IMR-90 (cell line): ENCODE data around the gene HTRA2. TPM values are rescaled to one million over a fixed set of nuclear protein-coding genes. Genes with fewer than 3 reads are reported as not detected.

Source experiments
- ATAC-seq: fragments of 200-7000 bp; cut with Tn5 transposase; 2 replicates; pipeline ENCODE4 v1.9.1; 2020; ENCODE audit warnings: low read depth, mild to moderate bottlenecking, moderate library complexity
- BruUV-seq: library from RNA; stranded (reverse); fragments of 400-500 nt; replicated peaks from 2 replicates; lab custom pipeline; 2021; lab: Mats Ljungman, UMichigan
- CTCF ChIA-PET: fragments of 300-600 bp; formaldehyde crosslinking; extraction: SDS; loops from one replicate; lab custom pipeline; 2021; ENCODE audit warnings: antibody characterized with exemption; lab: Yijun Ruan, JAX
- POLR2A ChIA-PET: fragments of 300-600 bp; sonication (Branson Sonifier 250); formaldehyde crosslinking; loops from one replicate; lab custom pipeline; 2022; ENCODE audit warnings: antibody characterized with exemption; ENCODE audit not compliant: unreplicated experiment; lab: Charles Lee
- DNase-seq: peaks from one replicate; pipeline ENCODE4 v3.0.0; 2013
- H2AFZ ChIP-seq: replicated peaks from 2 replicates; pipeline ENCODE3; 2013; ENCODE audit warnings: low read length, mild to moderate bottlenecking; ENCODE audit not compliant: poor library complexity
- H2AK5ac ChIP-seq: 2 replicates; pipeline ENCODE4 v1.6.1; 2013; ENCODE audit warnings: low read depth, low read length, inconsistent platforms
- H2AK9ac ChIP-seq: replicated peaks from 2 replicates; pipeline ENCODE3; 2013; ENCODE audit warnings: mild to moderate bottlenecking, low read depth, low read length, moderate library complexity; ENCODE audit not compliant: poor library complexity
- H2BK120ac ChIP-seq: 2 replicates; pipeline ENCODE4 v1.6.1; 2013; ENCODE audit warnings: low read depth, low read length, inconsistent platforms
- H2BK15ac ChIP-seq: 3 replicates; pipeline ENCODE4 v1.6.1; 2013; ENCODE audit warnings: low read depth, low read length, inconsistent platforms
- H2BK20ac ChIP-seq: 2 replicates; pipeline ENCODE4 v1.6.1; 2013; ENCODE audit warnings: low read depth, mild to moderate bottlenecking, inconsistent platforms, low read length, moderate library complexity
- H2BK5ac ChIP-seq: 2 replicates; pipeline ENCODE4 v1.6.1; 2013; ENCODE audit warnings: mild to moderate bottlenecking, low read depth, low read length, inconsistent platforms; ENCODE audit not compliant: poor library complexity, severe bottlenecking
- H3K14ac ChIP-seq: replicated peaks from 2 replicates; pipeline ENCODE4 v1.6.1; 2013; ENCODE audit warnings: low read depth, low read length, inconsistent platforms
- H3K18ac ChIP-seq: 2 replicates; pipeline ENCODE4 v1.6.1; 2013; ENCODE audit warnings: low read depth, low read length, control low read depth
- H3K23ac ChIP-seq: 2 replicates; pipeline ENCODE4 v1.6.1; 2013; ENCODE audit warnings: low read depth, low read length, inconsistent platforms
- H3K27ac ChIP-seq: 2 replicates; pipeline ENCODE4 v1.5.1; 2013; ENCODE audit warnings: mild to moderate bottlenecking, control low read depth, low read length; ENCODE audit not compliant: insufficient read depth
- H3K27me3 ChIP-seq: 2 replicates; pipeline ENCODE4 v1.6.1; 2013; ENCODE audit warnings: low read length; ENCODE audit not compliant: control insufficient read depth, insufficient read depth
- H3K36me3 ChIP-seq: 2 replicates; pipeline ENCODE4 v1.6.1; 2013; ENCODE audit warnings: low read length, mixed read lengths; ENCODE audit not compliant: control insufficient read depth, insufficient read depth
- H3K4ac ChIP-seq: 2 replicates; pipeline ENCODE4 v1.6.1; 2013; ENCODE audit warnings: low read depth, low read length, inconsistent platforms
- H3K4me1 ChIP-seq: 2 replicates; pipeline ENCODE4 v1.6.1; 2013; ENCODE audit warnings: low read length, mixed read lengths; ENCODE audit not compliant: control insufficient read depth, insufficient read depth
- H3K4me2 ChIP-seq: 2 replicates; pipeline ENCODE4 v1.6.1; 2013; ENCODE audit warnings: low read depth, mild to moderate bottlenecking, control low read depth, low read length, moderate library complexity
- H3K4me3 ChIP-seq: 2 replicates; pipeline ENCODE4 v1.5.1; 2013; ENCODE audit warnings: low read depth, mild to moderate bottlenecking, control low read depth, low read length, moderate library complexity; ENCODE audit not compliant: insufficient read depth
- H3K56ac ChIP-seq: 2 replicates; pipeline ENCODE4 v1.6.1; 2013; ENCODE audit warnings: low read length, inconsistent platforms; ENCODE audit not compliant: insufficient read depth; ENCODE audit errors: extremely low read depth
- H3K79me1 ChIP-seq, 2 experiments: 2 replicates each; pipeline ENCODE4 v1.6.1; 2013; ENCODE audit warnings: low read length in 2 of 2, inconsistent platforms in 1 of 2, low read depth in 1 of 2
- H3K9ac ChIP-seq: 2 replicates; pipeline ENCODE4 v1.6.1; 2013; ENCODE audit warnings: low read depth, low read length, control low read depth
- H3K9me1 ChIP-seq: 2 replicates; pipeline ENCODE4 v1.6.1; 2013; ENCODE audit warnings: low read length, inconsistent platforms; ENCODE audit not compliant: insufficient read depth
- H3K9me3 ChIP-seq: 2 replicates; pipeline ENCODE4 v1.6.1; 2013; ENCODE audit warnings: low read length; ENCODE audit not compliant: control insufficient read depth, insufficient read depth
- H4K20me1 ChIP-seq: 2 replicates; pipeline ENCODE4 v1.6.1; 2013; ENCODE audit warnings: low read length, inconsistent platforms; ENCODE audit not compliant: insufficient read depth
- H4K5ac ChIP-seq: 2 replicates; pipeline ENCODE4 v1.6.1; 2013; ENCODE audit warnings: mild to moderate bottlenecking, low read depth, low read length, control low read depth
- H4K8ac ChIP-seq, 2 experiments: 2 replicates each; pipeline ENCODE4 v1.6.1; 2013; ENCODE audit warnings: low read depth in 2 of 2, low read length in 2 of 2, control low read depth in 1 of 2, inconsistent platforms in 1 of 2
- H4K91ac ChIP-seq: 2 replicates; pipeline ENCODE4 v1.6.1; 2013; ENCODE audit warnings: low read depth, low read length, inconsistent platforms; ENCODE audit not compliant: insufficient read depth
- BHLHE40 ChIP-seq: fragments of 150-350 bp; IDR thresholded peaks from 2 replicates; pipeline ENCODE4 v1.6.1; 2016; ENCODE audit warnings: mild to moderate bottlenecking, low read depth, low read length
- CEBPB ChIP-seq: IDR thresholded peaks from 2 replicates; pipeline ENCODE4 v1.6.1; 2012; ENCODE audit warnings: low read depth, low read length, improper control_type of control experiment
- CHD1 ChIP-seq: IDR thresholded peaks from 2 replicates; pipeline ENCODE4 v1.6.1; 2012; ENCODE audit warnings: low read depth, low read length, improper control_type of control experiment
- FOS ChIP-seq: fragments of 150-350 bp; IDR thresholded peaks from 2 replicates; pipeline ENCODE4 v1.6.1; 2016; ENCODE audit warnings: low read depth, low read length
- MAFK ChIP-seq: IDR thresholded peaks from 2 replicates; pipeline ENCODE4 v1.6.1; 2012; ENCODE audit warnings: low read depth, low read length, improper control_type of control experiment
- MAZ ChIP-seq: IDR thresholded peaks from 2 replicates; pipeline ENCODE4 v1.6.1; 2012; ENCODE audit warnings: low read depth, mild to moderate bottlenecking, low read length, improper control_type of control experiment, moderate library complexity, borderline replicate concordance
- MXI1 ChIP-seq: IDR thresholded peaks from 2 replicates; pipeline ENCODE4 v1.6.1; 2012; ENCODE audit warnings: low read depth, mild to moderate bottlenecking, low read length, moderate library complexity, borderline replicate concordance
- NFE2L2 ChIP-seq: fragments of 150-350 bp; IDR thresholded peaks from 2 replicates; pipeline ENCODE4 v1.6.1; 2016; ENCODE audit warnings: low read depth, mild to moderate bottlenecking, low read length
- POLR2A ChIP-seq: IDR thresholded peaks from 2 replicates; pipeline ENCODE4 v1.6.1; 2012; ENCODE audit warnings: mild to moderate bottlenecking, low read depth, low read length
- RAD21 ChIP-seq: IDR thresholded peaks from 2 replicates; pipeline ENCODE4 v1.6.1; 2012; ENCODE audit warnings: low read length, improper control_type of control experiment
- RCOR1 ChIP-seq: IDR thresholded peaks from 2 replicates; pipeline ENCODE4 v1.6.1; 2012; ENCODE audit warnings: mild to moderate bottlenecking, low read length, improper control_type of control experiment; ENCODE audit not compliant: insufficient replicate concordance
- RFX5 ChIP-seq: IDR thresholded peaks from 2 replicates; pipeline ENCODE4 v1.8.0; 2012; ENCODE audit warnings: low read depth, mild to moderate bottlenecking, low read length, moderate library complexity
- SMC3 ChIP-seq: fragments of 150-350 bp; IDR thresholded peaks from 2 replicates; pipeline ENCODE4 v1.6.1; 2016; ENCODE audit warnings: low read depth, mild to moderate bottlenecking, antibody characterized with exemption, low read length, moderate library complexity
- WGBS, 2 experiments: methylation state at CpG; one replicate each; pipeline versions ENCODE4 v1.1.5 to v1.1.7; 2013; ENCODE audit warnings: missing lambda C conversion rate in 2 of 2; ENCODE audit not compliant: insufficient read length in 1 of 2; ENCODE audit errors: extremely low coverage in 2 of 2; 5-methylcytosine and 5-hydroxymethylcytosine counted together
- dilution Hi-C: fragments of 300-500 bp; cut with HindIII; formaldehyde crosslinking; loops from one replicate; pipeline ENCODE4 v1.14.3; 2018; ENCODE audit warnings: low sequenced_read_pairs; ENCODE audit not compliant: unreplicated experiment
- in situ Hi-C: fragments of 300-500 bp; cut with MboI; formaldehyde crosslinking; loops from 3 replicates; pipeline ENCODE4 v1.14.3; 2019; ENCODE audit warnings: low sequenced_read_pairs, inconsistent platforms, mixed read lengths
- intact Hi-C: fragments of 100-400 bp; cut with micrococcal nuclease; formaldehyde crosslinking; loops from 2 replicates; pipeline ENCODE4 v1.10.0; 2022
- polyA plus RNA-seq, 3 experiments: library from polyadenylated mRNA; depleted of rRNA; stranded (reverse); fragments of >200 nt; gene quantifications; 2 replicates each; pipeline ENCODE4 v1.2.3, GENCODE V29; 2012; ENCODE audit warnings: low replicate concordance in 1 of 3
- total RNA-seq: library from RNA; depleted of rRNA; stranded (reverse); fragments of >200 nt; gene quantifications from 2 replicates; pipeline ENCODE4 v1.2.3, GENCODE V29; 2012
- TF ChIP-seq, protein P1 (sequence below): conservative IDR thresholded peaks from 2 replicates; pipeline ENCODE4 v1.5.1; 2012; ENCODE audit warnings: mild to moderate bottlenecking, low read depth, low read length, improper control_type of control experiment
- TF ChIP-seq, protein P2 (sequence below): fragments of 150-350 bp; IDR thresholded peaks from 2 replicates; pipeline ENCODE4 v1.6.1; 2016; ENCODE audit warnings: low read depth, mild to moderate bottlenecking, low read length, moderate library complexity, borderline replicate concordance
- TF ChIP-seq, protein P3 (sequence below): fragments of 150-350 bp; IDR thresholded peaks from 2 replicates; pipeline ENCODE4 v1.6.1; 2017; ENCODE audit warnings: mild to moderate bottlenecking, antibody characterized with exemption, low read length, low read depth

The HTRA2 gene
- total and polyA plus RNA-seq, 2 of the 4 experiments (the other 2 are of a cell fraction): 23.6 to 28.1 TPM

DNA sequence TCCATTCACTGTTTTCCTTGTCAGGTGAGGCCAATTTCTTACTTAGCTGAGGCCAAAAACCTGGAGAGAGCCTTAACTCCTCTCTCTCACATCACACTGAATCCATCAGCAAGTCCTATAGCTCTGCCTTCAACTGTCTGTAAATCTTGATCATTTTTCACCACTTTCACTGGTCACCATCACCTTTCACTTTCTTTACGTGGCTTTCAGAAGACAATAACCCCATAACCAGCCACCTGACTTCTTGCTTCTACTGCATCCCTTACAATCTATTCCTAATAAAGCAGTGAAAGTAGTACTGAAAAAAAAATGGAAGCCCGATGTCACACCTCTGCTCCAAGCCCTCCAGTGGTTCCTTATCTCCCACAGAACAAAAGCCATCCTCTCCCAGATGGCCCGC, 16.3 kb downstream of the HTRA2 start:
- no peaks in the 10 kb centered on the region for H3K9me3 ChIP-seq
- H3K27ac ChIP-seq: no peak overlapping the region
- H3K36me3 ChIP-seq: peaks cover 9% of the 10 kb centered on the region; the same call in 1 of the 2 replicates
- H4K20me1 ChIP-seq: no peaks in the 10 kb centered on the region
- no peak overlapping the region for H3K18ac ChIP-seq
- dilution Hi-C loops (no loop called here), intact Hi-C loops (no loop called here), in situ Hi-C loops (no loop called here)
- DNase-seq: no peak
- H2BK15ac ChIP-seq: no peak overlapping the region
- peaks cover 12 to 21% of the 10 kb centered on the region in 2 experiments; a peak in 3 of 4 replicates for H3K79me1 ChIP-seq
- H3K4ac ChIP-seq: no peak overlapping the region
- WGBS, 2 experiments: 100% methylated on average over 1 of the region's 3 CpGs; no CpG with 5 or more reads in 1 of the 2 experiments
- no peak overlapping the region for H3K23ac ChIP-seq
- H3K27me3 ChIP-seq: no peaks in the 10 kb centered on the region
- ATAC-seq: no peak
- H4K5ac ChIP-seq: no peak overlapping the region
- peaks cover 4% of the 10 kb centered on the region; the same call in 1 of the 2 replicates for H3K9me1 ChIP-seq
- POLR2A ChIA-PET: no interaction called here
- no peak overlapping the region for H4K8ac ChIP-seq
- H2BK20ac ChIP-seq: no peak overlapping the region
- H2AK9ac ChIP-seq: no peak overlapping the region
- BruUV-seq: no TSS peak
- no peak for TF ChIP-seq CEBPB
- TF ChIP-seq RCOR1: no peak
- TF ChIP-seq CHD1: no peak
- TF ChIP-seq MAFK: no peak
- TF ChIP-seq, protein P1, sequence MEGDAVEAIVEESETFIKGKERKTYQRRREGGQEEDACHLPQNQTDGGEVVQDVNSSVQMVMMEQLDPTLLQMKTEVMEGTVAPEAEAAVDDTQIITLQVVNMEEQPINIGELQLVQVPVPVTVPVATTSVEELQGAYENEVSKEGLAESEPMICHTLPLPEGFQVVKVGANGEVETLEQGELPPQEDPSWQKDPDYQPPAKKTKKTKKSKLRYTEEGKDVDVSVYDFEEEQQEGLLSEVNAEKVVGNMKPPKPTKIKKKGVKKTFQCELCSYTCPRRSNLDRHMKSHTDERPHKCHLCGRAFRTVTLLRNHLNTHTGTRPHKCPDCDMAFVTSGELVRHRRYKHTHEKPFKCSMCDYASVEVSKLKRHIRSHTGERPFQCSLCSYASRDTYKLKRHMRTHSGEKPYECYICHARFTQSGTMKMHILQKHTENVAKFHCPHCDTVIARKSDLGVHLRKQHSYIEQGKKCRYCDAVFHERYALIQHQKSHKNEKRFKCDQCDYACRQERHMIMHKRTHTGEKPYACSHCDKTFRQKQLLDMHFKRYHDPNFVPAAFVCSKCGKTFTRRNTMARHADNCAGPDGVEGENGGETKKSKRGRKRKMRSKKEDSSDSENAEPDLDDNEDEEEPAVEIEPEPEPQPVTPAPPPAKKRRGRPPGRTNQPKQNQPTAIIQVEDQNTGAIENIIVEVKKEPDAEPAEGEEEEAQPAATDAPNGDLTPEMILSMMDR: no peak
- TF ChIP-seq, protein P2, sequence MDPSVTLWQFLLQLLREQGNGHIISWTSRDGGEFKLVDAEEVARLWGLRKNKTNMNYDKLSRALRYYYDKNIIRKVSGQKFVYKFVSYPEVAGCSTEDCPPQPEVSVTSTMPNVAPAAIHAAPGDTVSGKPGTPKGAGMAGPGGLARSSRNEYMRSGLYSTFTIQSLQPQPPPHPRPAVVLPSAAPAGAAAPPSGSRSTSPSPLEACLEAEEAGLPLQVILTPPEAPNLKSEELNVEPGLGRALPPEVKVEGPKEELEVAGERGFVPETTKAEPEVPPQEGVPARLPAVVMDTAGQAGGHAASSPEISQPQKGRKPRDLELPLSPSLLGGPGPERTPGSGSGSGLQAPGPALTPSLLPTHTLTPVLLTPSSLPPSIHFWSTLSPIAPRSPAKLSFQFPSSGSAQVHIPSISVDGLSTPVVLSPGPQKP: no peak
- TF ChIP-seq RFX5: no peak
- no peak for TF ChIP-seq RAD21
- TF ChIP-seq MXI1: no peak
- TF ChIP-seq MAZ: no peak
- no peak for TF ChIP-seq NFE2L2
- no peak for TF ChIP-seq FOS
- no peak for TF ChIP-seq SMC3
- TF ChIP-seq POLR2A: no peak
- no peak for TF ChIP-seq BHLHE40
- TF ChIP-seq, protein P3, sequence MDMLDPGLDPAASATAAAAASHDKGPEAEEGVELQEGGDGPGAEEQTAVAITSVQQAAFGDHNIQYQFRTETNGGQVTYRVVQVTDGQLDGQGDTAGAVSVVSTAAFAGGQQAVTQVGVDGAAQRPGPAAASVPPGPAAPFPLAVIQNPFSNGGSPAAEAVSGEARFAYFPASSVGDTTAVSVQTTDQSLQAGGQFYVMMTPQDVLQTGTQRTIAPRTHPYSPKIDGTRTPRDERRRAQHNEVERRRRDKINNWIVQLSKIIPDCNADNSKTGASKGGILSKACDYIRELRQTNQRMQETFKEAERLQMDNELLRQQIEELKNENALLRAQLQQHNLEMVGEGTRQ: no peak
- no peak overlapping the region for H2AFZ ChIP-seq
- no peak overlapping the region for H3K4me3 ChIP-seq
- H2AK5ac ChIP-seq: no peak overlapping the region
- no peak overlapping the region for H3K9ac ChIP-seq
- H3K14ac ChIP-seq: no peak overlapping the region
- H3K4me1 ChIP-seq: peaks cover 11% of the 10 kb centered on the region
- CTCF ChIA-PET: no interaction called here
- H2BK5ac ChIP-seq: no peak overlapping the region
- H3K4me2 ChIP-seq: no peak overlapping the region
- H4K91ac ChIP-seq: no peak overlapping the region
- H3K56ac ChIP-seq: no peak overlapping the region
- H2BK120ac ChIP-seq: no peak overlapping the region
